PC-3 (cell line): ENCODE data around the gene ZMYM3.

Experiments
- EZH2 ChIP-seq: fragments of 300-600 bp; sonication (generic); IDR thresholded peaks from one replicate; pipeline ENCODE4 v1.6.1; 2017; ENCODE audit warnings: antibody characterized with exemption, mild to moderate bottlenecking, low read length; ENCODE audit not compliant: unreplicated experiment
- EZH2phosphoT487 ChIP-seq: fragments of 300-600 bp; sonication (generic); IDR thresholded peaks from 2 replicates; pipeline ENCODE4 v1.6.1; 2018; ENCODE audit warnings: mild to moderate bottlenecking, antibody characterized with exemption, low read length, borderline replicate concordance
- TF ChIP-seq, protein P1 (sequence below): fragments of 300-600 bp; sonication (generic); conservative IDR thresholded peaks from 2 replicates; pipeline ENCODE4 v1.5.1; 2017; ENCODE audit warnings: antibody characterized with exemption, low read depth, mild to moderate bottlenecking, low read length

- TF ChIP-seq, protein P1, sequence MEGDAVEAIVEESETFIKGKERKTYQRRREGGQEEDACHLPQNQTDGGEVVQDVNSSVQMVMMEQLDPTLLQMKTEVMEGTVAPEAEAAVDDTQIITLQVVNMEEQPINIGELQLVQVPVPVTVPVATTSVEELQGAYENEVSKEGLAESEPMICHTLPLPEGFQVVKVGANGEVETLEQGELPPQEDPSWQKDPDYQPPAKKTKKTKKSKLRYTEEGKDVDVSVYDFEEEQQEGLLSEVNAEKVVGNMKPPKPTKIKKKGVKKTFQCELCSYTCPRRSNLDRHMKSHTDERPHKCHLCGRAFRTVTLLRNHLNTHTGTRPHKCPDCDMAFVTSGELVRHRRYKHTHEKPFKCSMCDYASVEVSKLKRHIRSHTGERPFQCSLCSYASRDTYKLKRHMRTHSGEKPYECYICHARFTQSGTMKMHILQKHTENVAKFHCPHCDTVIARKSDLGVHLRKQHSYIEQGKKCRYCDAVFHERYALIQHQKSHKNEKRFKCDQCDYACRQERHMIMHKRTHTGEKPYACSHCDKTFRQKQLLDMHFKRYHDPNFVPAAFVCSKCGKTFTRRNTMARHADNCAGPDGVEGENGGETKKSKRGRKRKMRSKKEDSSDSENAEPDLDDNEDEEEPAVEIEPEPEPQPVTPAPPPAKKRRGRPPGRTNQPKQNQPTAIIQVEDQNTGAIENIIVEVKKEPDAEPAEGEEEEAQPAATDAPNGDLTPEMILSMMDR = no peak
- TF ChIP-seq EZH2phosphoT487 (no peak), EZH2 (no peak)
Observed at GRCh38 chrX:71250841-71251240, 3.1 kb downstream of the ZMYM3 start.
